ENCODE results near the gene RAB26.
"Not testable (repeated sequence)": the region's sequence is repeated elsewhere in the genome, so short reads cannot be mapped to it uniquely, and the experiment has no call there.

RAB26 gene

GRCh38 chr16:2196162-2196980 lies 47.9 kb downstream of the RAB26 start, which contains the start of gene CASKIN1:
CASKIN1 (minus strand) TSS chr16:2196605; CDS start chr16:2196432, 173 bp downstream.
- no peak for DNase-seq (ENCODE audit: low read depth in 2 of 2)

GRCh38 chr16:2196981-2197511 lies 48.6 kb downstream of the RAB26 start:
- no peak for DNase-seq (ENCODE audit: low read depth in 2 of 2)

GRCh38 chr16:2197765-2198164 lies 49.3 kb downstream of the RAB26 start:
- DNase-seq (ENCODE audit: low read depth in 2 of 2): no peak

- no peak for DNase-seq (ENCODE audit: low read depth in 2 of 2)
These were observed 49.9 kb downstream of the RAB26 start for GRCh38 chr16:2198283-2198682.

- DNase-seq (ENCODE audit: low read depth in 2 of 2): no peak
These were observed 50.7 kb downstream of the RAB26 start for GRCh38 chr16:2199095-2199494.

- no peak for DNase-seq (ENCODE audit: low read depth in 2 of 2)
These were observed 51.3 kb downstream of the RAB26 start for GRCh38 chr16:2199621-2200139.

- no peak for DNase-seq (ENCODE audit: low read depth in 2 of 2)
These were observed 51.9 kb downstream of the RAB26 start for GRCh38 chr16:2200313-2200712.

GRCh38 chr16:2203119-2203688 lies 54.8 kb downstream of the RAB26 start:
- DNase-seq (ENCODE audit: low read depth in 2 of 2): not testable (repeated sequence)

Measured in stimulated activated CD4-positive, alpha-beta T cell treated with anti-CD3 and anti-CD28 coated beads, Interleukin-15, amount 100 ng/mL, for 48 hours (primary cell).